HL-60 (cell line): Measurements from ENCODE around the gene ARFGEF3.

Source experiments
- CTCF ChIP-seq: IDR thresholded peaks from one replicate; pipeline ENCODE4 v1.5.1; 2011; ENCODE audit warnings: low read length, control low read depth, inconsistent platforms; ENCODE audit not compliant: insufficient read depth
- POLR2AphosphoS5 ChIP-seq: IDR thresholded peaks from 2 replicates; pipeline ENCODE4 v1.6.1; 2012; ENCODE audit warnings: low read depth
- REST ChIP-seq: IDR thresholded peaks from 2 replicates; pipeline ENCODE4 v1.6.1; 2012; ENCODE audit warnings: low read depth; ENCODE audit not compliant: insufficient replicate concordance

DNA sequence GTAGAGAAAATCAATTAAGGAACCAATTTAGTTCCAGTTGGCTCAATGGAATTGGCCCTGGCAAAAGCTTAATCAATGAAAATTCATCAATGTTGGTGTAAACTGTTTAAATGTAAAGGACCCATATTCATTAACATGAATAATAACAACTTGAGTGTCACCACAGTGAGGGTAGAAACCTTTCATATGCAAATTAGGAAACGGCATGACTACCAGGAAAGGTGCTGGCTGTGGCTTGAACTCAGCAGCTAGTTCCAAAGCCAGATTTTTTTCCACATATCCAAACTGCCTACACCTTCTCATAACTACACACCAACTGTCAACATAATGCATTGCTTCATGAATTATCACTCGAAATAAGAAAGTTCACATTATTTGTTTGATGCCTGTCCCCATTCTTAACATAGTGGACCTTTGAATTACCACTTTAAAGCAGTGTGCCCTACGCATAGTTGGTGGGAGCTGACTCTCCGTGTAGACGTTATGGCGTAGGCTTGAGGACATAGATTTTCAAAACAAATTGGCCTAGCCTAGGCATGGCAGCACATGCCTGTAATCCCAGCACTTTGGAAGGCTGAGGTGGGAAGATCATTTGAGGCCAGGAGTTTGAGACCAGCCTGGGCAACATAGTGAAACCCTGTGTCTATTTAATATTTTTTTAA, 36.8 kb downstream of the ARFGEF3 start:
- no peak for TF ChIP-seq REST
- no peak for TF ChIP-seq CTCF
- no peak for TF ChIP-seq POLR2AphosphoS5
